ENCODE data around the gene APOL6. TPM values are rescaled to one million over a fixed set of nuclear protein-coding genes. Genes with fewer than 3 reads are reported as not detected.

The APOL6 gene
- total RNA-seq, 2 experiments from 2014 or later: 39.3 TPM

DNA sequence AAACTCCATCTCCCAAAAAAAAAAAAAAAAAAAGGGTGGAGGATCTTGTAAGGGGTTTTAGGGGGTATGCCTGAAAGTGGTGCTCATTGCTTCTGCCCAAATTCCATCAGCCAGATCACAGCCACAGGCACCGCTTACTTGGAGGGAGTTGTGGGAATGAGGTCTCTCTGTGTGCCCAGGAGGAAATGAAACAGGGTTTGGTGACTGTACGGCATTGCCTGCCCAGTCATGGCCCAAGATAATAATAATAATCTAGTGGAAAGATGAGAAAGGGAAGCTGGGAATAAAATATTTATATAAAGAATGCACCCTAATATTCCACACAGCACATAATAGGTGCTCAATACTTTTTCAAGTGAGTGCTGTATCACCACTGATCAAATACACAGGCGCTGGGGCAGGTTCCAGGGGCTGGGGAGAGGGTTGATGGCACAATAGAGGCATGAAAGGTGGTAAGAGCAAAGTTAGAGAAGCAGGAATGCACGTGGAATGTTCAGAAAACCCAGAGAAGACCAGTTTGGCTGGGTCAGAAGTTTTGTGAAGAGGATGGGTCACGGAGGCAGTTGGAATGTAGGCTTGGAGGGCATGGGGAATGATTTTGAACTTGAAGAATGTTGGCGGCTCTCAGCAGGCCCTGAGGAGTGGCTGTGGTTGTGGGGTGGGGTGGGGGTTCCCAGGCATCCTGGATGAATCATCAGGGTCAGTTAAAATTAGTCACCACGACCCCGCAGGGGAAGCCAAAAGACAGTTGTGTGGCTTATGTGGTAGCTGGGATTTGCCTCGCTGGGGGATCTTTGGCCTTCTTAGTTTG, 18.6 kb upstream of the APOL6 start:
- Histone ChIP-seq H3K27me3 (ENCODE audit: control insufficient read depth in 1 of 2, insufficient read depth in 2 of 2, low read length in 2 of 2) (no peaks in the 10 kb centered on the region), H3K36me3 (ENCODE audit: insufficient read depth, low read length) (no peaks in the 10 kb centered on the region), H3K27ac (ENCODE audit: low read depth in 1 of 2, low read length in 2 of 2) (no peak overlapping the region), H3K4me3 (ENCODE audit: low read length) (no peak overlapping the region), H3K4me1 (ENCODE audit: insufficient read depth, low read length) (peaks cover 25% of the 10 kb centered on the region), H3K9me3 (ENCODE audit: control insufficient read depth in 1 of 2, insufficient read depth in 1 of 2, low read length in 2 of 2) (no peaks in the 10 kb centered on the region)
- POLR2A ChIA-PET: no interaction called here
- H3K4me3 Mint-ChIP-seq: no peak overlapping the region
- TF ChIP-seq, protein P1, sequence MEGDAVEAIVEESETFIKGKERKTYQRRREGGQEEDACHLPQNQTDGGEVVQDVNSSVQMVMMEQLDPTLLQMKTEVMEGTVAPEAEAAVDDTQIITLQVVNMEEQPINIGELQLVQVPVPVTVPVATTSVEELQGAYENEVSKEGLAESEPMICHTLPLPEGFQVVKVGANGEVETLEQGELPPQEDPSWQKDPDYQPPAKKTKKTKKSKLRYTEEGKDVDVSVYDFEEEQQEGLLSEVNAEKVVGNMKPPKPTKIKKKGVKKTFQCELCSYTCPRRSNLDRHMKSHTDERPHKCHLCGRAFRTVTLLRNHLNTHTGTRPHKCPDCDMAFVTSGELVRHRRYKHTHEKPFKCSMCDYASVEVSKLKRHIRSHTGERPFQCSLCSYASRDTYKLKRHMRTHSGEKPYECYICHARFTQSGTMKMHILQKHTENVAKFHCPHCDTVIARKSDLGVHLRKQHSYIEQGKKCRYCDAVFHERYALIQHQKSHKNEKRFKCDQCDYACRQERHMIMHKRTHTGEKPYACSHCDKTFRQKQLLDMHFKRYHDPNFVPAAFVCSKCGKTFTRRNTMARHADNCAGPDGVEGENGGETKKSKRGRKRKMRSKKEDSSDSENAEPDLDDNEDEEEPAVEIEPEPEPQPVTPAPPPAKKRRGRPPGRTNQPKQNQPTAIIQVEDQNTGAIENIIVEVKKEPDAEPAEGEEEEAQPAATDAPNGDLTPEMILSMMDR (IDR thresholded peaks at IDR 0.05): no peak
- DNase-seq: peak in 6 of 14 experiments; percentile 12 to 72 (median 39)
- no peaks in the 10 kb centered on the region for H3K36me3 Mint-ChIP-seq (ENCODE audit: low read depth)
- peaks cover 30% of the 10 kb centered on the region for H3K4me1 Mint-ChIP-seq (ENCODE audit: low read depth)
- H3K27ac Mint-ChIP-seq: peak overlapping the region; percentile 57
- intact Hi-C loops (cut with DNase I, micrococcal nuclease): loop anchor here (1.0 to 5.0 kb wide), 4 partner anchors 33 to 553 kb away; no protein-coding TSS in a partner anchor
- no peaks in the 10 kb centered on the region for H3K9me3 Mint-ChIP-seq
- ATAC-seq (ENCODE audit: poor library complexity): no peak
- CTCF ChIA-PET: no interaction called here
- H3K27me3 Mint-ChIP-seq: peaks cover 6% of the 10 kb centered on the region

DNA sequence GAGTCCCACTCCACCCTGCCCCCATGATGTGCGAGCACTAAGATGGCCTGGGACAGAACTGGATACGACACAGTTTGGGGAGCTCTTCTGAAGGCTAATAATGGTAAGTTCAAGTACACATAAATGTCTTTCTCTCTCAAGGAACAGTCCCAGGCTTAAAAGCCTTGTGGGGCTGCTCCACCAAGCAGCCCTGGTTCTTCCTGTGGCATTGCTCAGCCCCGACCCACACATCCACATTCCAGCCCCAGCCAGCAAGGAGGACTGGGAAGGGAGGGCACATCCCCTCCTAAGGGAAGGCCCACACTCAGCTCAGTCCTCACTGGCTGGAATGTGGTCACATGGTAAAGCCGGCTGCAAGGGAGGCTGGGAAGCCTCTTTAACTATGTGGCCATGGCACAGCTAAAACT, 17.9 kb upstream of the APOL6 start:
- ChIA-PET CTCF (no interaction called here), POLR2A (interaction anchor here (1.2 kb wide), 1 partner anchor 18 kb away, joined by 3 read pairs; the partner anchor contains the start of gene APOL6)
- peaks cover 1% of the 10 kb centered on the region for H3K27me3 Mint-ChIP-seq
- no peaks in the 10 kb centered on the region for H3K27me3 ChIP-seq (ENCODE audit: control insufficient read depth in 1 of 2, insufficient read depth in 2 of 2, low read length in 2 of 2)
- no peaks in the 10 kb centered on the region for H3K9me3 ChIP-seq (ENCODE audit: control insufficient read depth in 1 of 2, insufficient read depth in 1 of 2, low read length in 2 of 2)
- no peak overlapping the region for H3K27ac ChIP-seq (ENCODE audit: low read depth in 1 of 2, low read length in 2 of 2)
- ATAC-seq (ENCODE audit: poor library complexity) (no peak), DNase-seq (no peak)
- H3K4me1 Mint-ChIP-seq (ENCODE audit: low read depth): peaks cover 30% of the 10 kb centered on the region
- H3K4me3 ChIP-seq (ENCODE audit: low read length): no peak overlapping the region
- TF ChIP-seq, protein P1 (IDR thresholded peaks at IDR 0.05): no peak
- H3K36me3 ChIP-seq (ENCODE audit: insufficient read depth, low read length): no peaks in the 10 kb centered on the region
- intact Hi-C loops (cut with DNase I, micrococcal nuclease): no loop called here
- no peak overlapping the region for H3K4me3 Mint-ChIP-seq
- no peaks in the 10 kb centered on the region for H3K36me3 Mint-ChIP-seq (ENCODE audit: low read depth)
- no peaks in the 10 kb centered on the region for H3K9me3 Mint-ChIP-seq
- no peak overlapping the region for H3K27ac Mint-ChIP-seq
- peaks cover 25% of the 10 kb centered on the region for H3K4me1 ChIP-seq (ENCODE audit: insufficient read depth, low read length)

DNA sequence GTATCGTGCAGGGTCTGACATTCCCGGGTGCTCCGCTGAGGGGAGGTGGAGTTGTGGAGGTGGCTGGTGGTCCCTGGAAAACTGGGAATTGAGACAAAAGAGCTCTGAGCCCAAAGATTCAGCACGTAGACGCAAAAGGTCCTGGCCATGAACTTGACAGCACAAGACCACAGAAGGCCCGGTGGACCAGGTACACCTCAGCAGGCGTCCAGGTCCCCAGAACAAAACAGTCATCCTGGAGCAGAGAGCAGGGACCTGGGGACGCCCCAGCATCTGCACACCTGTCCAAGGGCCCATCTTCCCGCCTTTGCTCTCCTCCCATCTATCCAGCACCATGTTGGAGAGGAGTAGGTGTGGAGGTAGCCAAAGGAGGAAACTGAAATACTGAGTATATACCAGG, 17.4 kb upstream of the APOL6 start:
- TF ChIP-seq, protein P1 (IDR thresholded peaks at IDR 0.05): no peak
- no peak for DNase-seq
- POLR2A ChIA-PET: interaction anchor here (1.2 kb wide), 1 partner anchor 17 kb away, joined by 3 read pairs; the partner anchor contains the start of gene APOL6

More for the DNA sequence above, 17.4 kb upstream of the APOL6 start:
- Histone ChIP-seq H3K4me1 (ENCODE audit: insufficient read depth, low read length) (peaks cover 25% of the 10 kb centered on the region), H3K36me3 (ENCODE audit: insufficient read depth, low read length) (no peaks in the 10 kb centered on the region), H3K9me3 (ENCODE audit: control insufficient read depth in 1 of 2, insufficient read depth in 1 of 2, low read length in 2 of 2) (no peaks in the 10 kb centered on the region), H3K27ac (ENCODE audit: low read depth in 1 of 2, low read length in 2 of 2) (no peak overlapping the region), H3K27me3 (ENCODE audit: control insufficient read depth in 1 of 2, insufficient read depth in 2 of 2, low read length in 2 of 2) (no peaks in the 10 kb centered on the region), H3K4me3 (ENCODE audit: low read length) (no peak overlapping the region)
- Mint-ChIP-seq H3K4me1 (ENCODE audit: low read depth) (peaks cover 30% of the 10 kb centered on the region), H3K27ac (no peak overlapping the region), H3K9me3 (no peaks in the 10 kb centered on the region), H3K36me3 (ENCODE audit: low read depth) (no peaks in the 10 kb centered on the region), H3K4me3 (no peak overlapping the region), H3K27me3 (no peaks in the 10 kb centered on the region)
- no peak for ATAC-seq (ENCODE audit: poor library complexity)
- intact Hi-C loops (cut with DNase I, micrococcal nuclease): no loop called here
- CTCF ChIA-PET: interaction anchor here (1.1 kb wide), 1 partner anchor 17 kb away, joined by 7 read pairs; the partner anchor contains the start of gene APOL6

Measured in CD4-positive, alpha-beta T cell (primary cell).